H9 (cell line): ENCODE results near the gene PLB1. TPM values are rescaled to one million over a fixed set of nuclear protein-coding genes. Genes with fewer than 3 reads are reported as not detected.

Experiments used
- DNase-seq: peaks from one replicate; pipeline ENCODE4 v3.0.0-alpha.2; 2017
- H2AFZ ChIP-seq: one replicate; pipeline ENCODE4 v1.6.1; 2013; ENCODE audit warnings: mild to moderate bottlenecking, low read length, control low read depth, moderate library complexity
- H2AK5ac ChIP-seq: 2 replicates; pipeline ENCODE4 v1.6.1; 2013; ENCODE audit warnings: low read length, control low read depth, mixed read lengths; ENCODE audit not compliant: insufficient read length
- H2BK120ac ChIP-seq: one replicate; pipeline ENCODE4 v1.6.1; 2013; ENCODE audit warnings: low read depth, mild to moderate bottlenecking, low read length, control low read depth, inconsistent platforms; ENCODE audit not compliant: poor library complexity, severe bottlenecking
- H2BK12ac ChIP-seq: 2 replicates; pipeline ENCODE4 v1.6.1; 2013; ENCODE audit warnings: low read length, control low read depth, mixed read lengths, low read depth; ENCODE audit not compliant: insufficient read length
- H2BK15ac ChIP-seq: 2 replicates; pipeline ENCODE4 v1.6.1; 2013; ENCODE audit warnings: low read depth, low read length, control low read depth
- H2BK20ac ChIP-seq: one replicate; pipeline ENCODE4 v1.6.1; 2013; ENCODE audit warnings: low read depth, mild to moderate bottlenecking, low read length, control low read depth, inconsistent platforms; ENCODE audit not compliant: poor library complexity, severe bottlenecking
- H2BK5ac ChIP-seq: 2 replicates; pipeline ENCODE4 v1.6.1; 2013; ENCODE audit warnings: low read length, control low read depth, mixed read lengths; ENCODE audit not compliant: insufficient read length
- H3K14ac ChIP-seq: 2 replicates; pipeline ENCODE4 v1.6.1; 2013; ENCODE audit warnings: low read length, control low read depth; ENCODE audit not compliant: insufficient read depth
- H3K18ac ChIP-seq: 2 replicates; pipeline ENCODE4 v1.6.1; 2013; ENCODE audit warnings: low read depth, mild to moderate bottlenecking, mixed read lengths, low read length, control low read depth; ENCODE audit not compliant: insufficient read length
- H3K23ac ChIP-seq: 2 replicates; pipeline ENCODE4 v1.6.1; 2013; ENCODE audit warnings: low read length, control low read depth, mixed read lengths, low read depth; ENCODE audit not compliant: insufficient read length
- H3K23me2 ChIP-seq: 2 replicates; pipeline ENCODE4 v1.6.1; 2013; ENCODE audit warnings: low read depth, mild to moderate bottlenecking, mixed read lengths, low read length, control low read depth; ENCODE audit not compliant: insufficient read length, poor library complexity, severe bottlenecking
- H3K27ac ChIP-seq: 2 replicates; pipeline ENCODE4 v1.5.1; 2013; ENCODE audit warnings: low read length, control low read depth, mixed read lengths, low read depth; ENCODE audit not compliant: insufficient read length
- H3K27me3 ChIP-seq: 2 replicates; pipeline ENCODE4 v1.6.1; 2013; ENCODE audit warnings: low read length, control low read depth, inconsistent platforms; ENCODE audit not compliant: insufficient read depth
- H3K4ac ChIP-seq: 2 replicates; pipeline ENCODE4 v1.6.1; 2013; ENCODE audit warnings: low read depth, mild to moderate bottlenecking, control low read depth, inconsistent platforms, low read length, moderate library complexity
- H3K4me1 ChIP-seq: 2 replicates; pipeline ENCODE4 v1.6.1; 2013; ENCODE audit warnings: low read length, control low read depth, inconsistent platforms; ENCODE audit not compliant: insufficient read depth
- H3K4me2 ChIP-seq: 2 replicates; pipeline ENCODE4 v1.6.1; 2013; ENCODE audit warnings: low read length, control low read depth, mixed read lengths; ENCODE audit not compliant: insufficient read length, insufficient read depth
- H3K56ac ChIP-seq: 2 replicates; pipeline ENCODE4 v1.6.1; 2013; ENCODE audit warnings: low read depth, mild to moderate bottlenecking, mixed read lengths, low read length, control low read depth; ENCODE audit not compliant: insufficient read length
- H3K79me1 ChIP-seq: 2 replicates; pipeline ENCODE4 v1.6.1; 2013; ENCODE audit warnings: low read depth, mild to moderate bottlenecking, moderate library complexity, low read length, control low read depth, inconsistent platforms; ENCODE audit not compliant: insufficient read depth, poor library complexity, severe bottlenecking
- H3K79me2 ChIP-seq: 2 replicates; pipeline ENCODE4 v1.6.1; 2013; ENCODE audit warnings: low read length, control low read depth, inconsistent platforms; ENCODE audit not compliant: insufficient read depth
- H3K9ac ChIP-seq: 2 replicates; pipeline ENCODE4 v1.6.1; 2013; ENCODE audit warnings: low read length, control low read depth, mixed read lengths; ENCODE audit not compliant: insufficient read length; ENCODE audit errors: extremely low read depth
- H3K9me3 ChIP-seq: one replicate; pipeline ENCODE4 v1.6.1; 2013; ENCODE audit warnings: low read depth, low read length, inconsistent platforms; ENCODE audit not compliant: control insufficient read depth
- H3T11ph ChIP-seq: one replicate; pipeline ENCODE4 v1.6.1; 2013; ENCODE audit warnings: mild to moderate bottlenecking, low read length, control low read depth, inconsistent platforms
- H4K20me1 ChIP-seq: one replicate; pipeline ENCODE4 v1.6.1; 2013; ENCODE audit not compliant: control insufficient read depth, insufficient read length, insufficient read depth
- H4K5ac ChIP-seq: 2 replicates; pipeline ENCODE4 v1.6.1; 2013; ENCODE audit warnings: low read depth, mild to moderate bottlenecking, mixed read lengths, low read length, control low read depth; ENCODE audit not compliant: insufficient read length
- H4K8ac ChIP-seq: replicated peaks from 2 replicates; pipeline ENCODE4 v1.6.1; 2013; ENCODE audit warnings: low read length, control low read depth, mixed read lengths, low read depth; ENCODE audit not compliant: insufficient read length
- H4K91ac ChIP-seq: 2 replicates; pipeline ENCODE4 v1.6.1; 2013; ENCODE audit warnings: low read depth, mild to moderate bottlenecking, moderate library complexity, mixed read lengths, low read length, control low read depth; ENCODE audit not compliant: insufficient read length
- H3K27ac Mint-ChIP-seq, 3 experiments: 2 replicates in 2 of 3; 3 replicates in 1 of 3; pipeline ENCODE4 v1.8.0; 2020 to 2021; ENCODE audit warnings: mixed read lengths in 3 of 3, mild to moderate bottlenecking in 1 of 3, moderate library complexity in 1 of 3
- H3K27me3 Mint-ChIP-seq: 2 replicates; pipeline ENCODE4 v1.8.0; 2021; ENCODE audit warnings: low read depth, mild to moderate bottlenecking, moderate library complexity, mixed read lengths
- H3K36me3 Mint-ChIP-seq, 3 experiments: 2 replicates in 2 of 3; 3 replicates in 1 of 3; pipeline ENCODE4 v1.8.0; 2020 to 2021; ENCODE audit warnings: low read depth in 3 of 3, mixed read lengths in 3 of 3; ENCODE audit not compliant: insufficient read depth in 1 of 3
- H3K4me1 Mint-ChIP-seq, 2 experiments: 2 replicates each; pipeline ENCODE4 v1.8.0; 2020; ENCODE audit warnings: mixed read lengths in 2 of 2
- H3K4me3 Mint-ChIP-seq, 2 experiments: 2 replicates in 1 of 2; 3 replicates in 1 of 2; pipeline ENCODE4 v1.8.0; 2020 to 2021; ENCODE audit warnings: mild to moderate bottlenecking in 2 of 2, mixed read lengths in 2 of 2, moderate library complexity in 1 of 2
- H3K9me3 Mint-ChIP-seq, 2 experiments: 2 replicates in 1 of 2; 3 replicates in 1 of 2; pipeline ENCODE4 v1.8.0; 2020; ENCODE audit warnings: mild to moderate bottlenecking in 2 of 2, mixed read lengths in 2 of 2, moderate library complexity in 1 of 2
- WGBS: extraction: QIAGEN DNeasy Blood & Tissue Kit; methylation state at CpG from one replicate; pipeline ENCODE4 v1.1.7; 2013; ENCODE audit warnings: missing lambda C conversion rate, low lambda C conversion rate, mixed read lengths; ENCODE audit not compliant: insufficient read length; ENCODE audit errors: extremely low coverage; 5-methylcytosine and 5-hydroxymethylcytosine counted together
- total RNA-seq: library from RNA; stranded (reverse); gene quantifications from 2 replicates; pipeline ENCODE4 v1.2.1, GENCODE V29; 2021
- TF ChIP-seq, protein P1 (sequence below): fragments of 200-600 bp; sonication (generic); conservative IDR thresholded peaks from 3 replicates; pipeline ENCODE4 v1.8.0; 2021; ENCODE audit warnings: antibody characterized with exemption, mild to moderate bottlenecking

PLB1 gene
- total RNA-seq, 1 experiment from 2014 or later: not detected

DNA sequence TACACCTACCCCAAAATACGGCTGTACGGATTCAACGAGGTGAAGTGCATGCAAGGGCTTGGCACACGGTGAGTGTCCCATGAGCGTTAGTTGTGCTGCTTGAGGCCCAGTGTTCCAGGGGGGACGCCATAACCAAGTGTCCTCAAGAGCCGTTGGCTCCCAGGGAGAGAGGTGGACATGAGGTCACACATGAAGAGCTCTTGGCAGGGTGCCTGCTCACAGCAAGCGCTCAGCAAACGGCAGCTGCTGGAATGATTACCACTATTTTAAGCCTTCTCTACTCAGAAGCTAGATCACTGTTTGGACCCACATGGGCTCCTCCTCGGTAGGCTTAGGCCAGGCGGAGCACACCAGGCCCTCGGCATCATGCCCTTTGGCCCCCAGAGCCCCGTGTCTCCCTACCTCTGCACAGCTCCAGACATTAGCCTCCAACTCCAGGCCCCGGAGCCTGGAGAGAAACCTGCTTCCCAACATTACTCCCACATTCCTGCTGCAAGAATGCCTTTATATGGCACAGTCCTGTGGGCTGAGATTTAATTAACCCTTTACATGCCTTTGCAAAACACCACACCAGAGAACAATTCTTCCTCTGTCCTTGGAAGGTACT, 187.3 kb downstream of the PLB1 start:
- Histone ChIP-seq H2AK5ac (no peak overlapping the region), H3K23ac (no peak overlapping the region), H4K91ac (no peak overlapping the region), H2BK20ac (no peak overlapping the region), H3K79me1 (no peaks in the 10 kb centered on the region), H2BK120ac (no peak overlapping the region), H3K27me3 (no peaks in the 10 kb centered on the region), H3K18ac (peak overlapping the region; percentile 44), H3K9ac (no peak overlapping the region), H2BK5ac (no peak overlapping the region), H3T11ph (no peak overlapping the region), H3K9me3 (no peaks in the 10 kb centered on the region), H4K5ac (no peak overlapping the region), H2AFZ (no peak overlapping the region), H3K4me1 (peaks cover 3% of the 10 kb centered on the region; the same call in 1 of the 2 replicates), H4K20me1 (no peaks in the 10 kb centered on the region), H3K4me2 (no peak overlapping the region), H3K56ac (no peak overlapping the region), H4K8ac (no peak overlapping the region), H2BK15ac (no peak overlapping the region), H3K23me2 (no peaks in the 10 kb centered on the region), H3K4ac (no peak overlapping the region), H3K27ac (no peak overlapping the region), H2BK12ac (no peak overlapping the region), H3K14ac (peak overlapping the region; percentile 67; the same call in 1 of the 2 replicates), H3K79me2 (no peaks in the 10 kb centered on the region)
- H3K27ac Mint-ChIP-seq: peak overlapping the region in 2 of 3 experiments; percentile 25 to 81; a peak in 3 of 7 replicates
- H3K4me1 Mint-ChIP-seq: peaks cover 30 to 34% of the 10 kb centered on the region in 2 experiments
- H3K27me3 Mint-ChIP-seq: no peaks in the 10 kb centered on the region; the same call in 1 of the 2 replicates
- peak; percentile 40 for DNase-seq
- TF ChIP-seq, protein P1, sequence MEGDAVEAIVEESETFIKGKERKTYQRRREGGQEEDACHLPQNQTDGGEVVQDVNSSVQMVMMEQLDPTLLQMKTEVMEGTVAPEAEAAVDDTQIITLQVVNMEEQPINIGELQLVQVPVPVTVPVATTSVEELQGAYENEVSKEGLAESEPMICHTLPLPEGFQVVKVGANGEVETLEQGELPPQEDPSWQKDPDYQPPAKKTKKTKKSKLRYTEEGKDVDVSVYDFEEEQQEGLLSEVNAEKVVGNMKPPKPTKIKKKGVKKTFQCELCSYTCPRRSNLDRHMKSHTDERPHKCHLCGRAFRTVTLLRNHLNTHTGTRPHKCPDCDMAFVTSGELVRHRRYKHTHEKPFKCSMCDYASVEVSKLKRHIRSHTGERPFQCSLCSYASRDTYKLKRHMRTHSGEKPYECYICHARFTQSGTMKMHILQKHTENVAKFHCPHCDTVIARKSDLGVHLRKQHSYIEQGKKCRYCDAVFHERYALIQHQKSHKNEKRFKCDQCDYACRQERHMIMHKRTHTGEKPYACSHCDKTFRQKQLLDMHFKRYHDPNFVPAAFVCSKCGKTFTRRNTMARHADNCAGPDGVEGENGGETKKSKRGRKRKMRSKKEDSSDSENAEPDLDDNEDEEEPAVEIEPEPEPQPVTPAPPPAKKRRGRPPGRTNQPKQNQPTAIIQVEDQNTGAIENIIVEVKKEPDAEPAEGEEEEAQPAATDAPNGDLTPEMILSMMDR: no peak
- H3K36me3 Mint-ChIP-seq: no peaks in the 10 kb centered on the region
- H3K4me3 Mint-ChIP-seq: peak overlapping the region in 1 of 2 experiments; percentile 15; a peak in 1 of 5 replicates
- WGBS: no CpG with 5 or more reads among the region's 14 CpGs
- no peaks in the 10 kb centered on the region; a peak in 1 of 5 replicates for H3K9me3 Mint-ChIP-seq
